Osteocyte (in vitro differentiated cells): ENCODE results near the gene SACS. TPM values are rescaled to one million over a fixed set of nuclear protein-coding genes. Genes with fewer than 3 reads are reported as not detected.

Experiments
- DNase-seq: peaks from one replicate; pipeline ENCODE4 v3.0.0; 2021; ENCODE audit warnings: mixed read lengths; ENCODE audit not compliant: unreplicated experiment; ENCODE audit errors: extremely low spot score
- H3K27ac Mint-ChIP-seq: one replicate; pipeline ENCODE4 v1.8.0; 2021; ENCODE audit warnings: mild to moderate bottlenecking, mixed read lengths; ENCODE audit not compliant: unreplicated experiment
- H3K27me3 Mint-ChIP-seq: one replicate; pipeline ENCODE4 v1.8.0; 2021; ENCODE audit warnings: mixed read lengths; ENCODE audit not compliant: unreplicated experiment
- H3K36me3 Mint-ChIP-seq: one replicate; pipeline ENCODE4 v1.8.0; 2021; ENCODE audit warnings: mixed read lengths; ENCODE audit not compliant: unreplicated experiment
- H3K4me1 Mint-ChIP-seq: one replicate; pipeline ENCODE4 v1.8.0; 2021; ENCODE audit warnings: mixed read lengths; ENCODE audit not compliant: unreplicated experiment
- H3K4me3 Mint-ChIP-seq: one replicate; pipeline ENCODE4 v1.8.0; 2021; ENCODE audit warnings: mild to moderate bottlenecking, moderate library complexity, mixed read lengths; ENCODE audit not compliant: unreplicated experiment
- H3K9me3 Mint-ChIP-seq: one replicate; pipeline ENCODE4 v1.8.0; 2021; ENCODE audit warnings: mixed read lengths; ENCODE audit not compliant: unreplicated experiment
- CTCF ChIP-seq: fragments of 200-600 bp; sonication (generic); IDR thresholded peaks from 2 replicates; pipeline ENCODE4 v1.5.0; 2021; ENCODE audit warnings: antibody characterized with exemption, mild to moderate bottlenecking, moderate library complexity
- long read RNA-seq: library from polyadenylated mRNA; unstranded; transcript quantifications from one replicate; pipeline ENCODE4 v2.0.0, GENCODE V29; 2021
- total RNA-seq: library from RNA; stranded (reverse); gene quantifications from 2 replicates; pipeline ENCODE4 v1.2.1, GENCODE V29; 2021

The SACS gene
- total RNA-seq = 32.1 and 33.6 TPM in 2 replicates
- long read RNA-seq, full-length matches to known transcripts = 9 of 49 reads
- long read RNA-seq, partial matches to known transcripts = 20 of 49 reads
- long read RNA-seq, other reads (novel, unspliced or antisense) = 20 of 49 reads

GRCh38 chr13:23433171-23434153 lies at the start of gene SACS:
Gene SACS (minus strand): TSS chr13:23433702. CDS start chr13:23411239, 22,463 bp downstream.
- peaks cover 24% of the 10 kb centered on the region for H3K4me1 Mint-ChIP-seq
- no peaks in the 10 kb centered on the region for H3K27me3 Mint-ChIP-seq
- H3K27ac Mint-ChIP-seq = peak within 1 kb of the TSS; percentile 84
- peak; percentile 83 for DNase-seq
- H3K36me3 Mint-ChIP-seq = no peaks in the 10 kb centered on the region
- no peaks in the 10 kb centered on the region for H3K9me3 Mint-ChIP-seq
- peak within 1 kb of the TSS; percentile 93 for H3K4me3 Mint-ChIP-seq
- TF ChIP-seq CTCF = no peak

GRCh38 chr13:23480324-23480723 lies 46.8 kb upstream of the SACS start:
- Mint-ChIP-seq H3K36me3 (no peaks in the 10 kb centered on the region), H3K27ac (no peak overlapping the region), H3K9me3 (peaks cover 21% of the 10 kb centered on the region), H3K27me3 (no peaks in the 10 kb centered on the region), H3K4me1 (no peaks in the 10 kb centered on the region), H3K4me3 (no peak overlapping the region)
- no peak for TF ChIP-seq CTCF
- no peak for DNase-seq

GRCh38 chr13:23477101-23477500 lies 43.6 kb upstream of the SACS start:
- Mint-ChIP-seq H3K27ac (no peak overlapping the region), H3K4me3 (no peak overlapping the region), H3K27me3 (no peaks in the 10 kb centered on the region), H3K9me3 (peaks cover 21% of the 10 kb centered on the region), H3K36me3 (no peaks in the 10 kb centered on the region), H3K4me1 (no peaks in the 10 kb centered on the region)
- TF ChIP-seq CTCF = no peak
- DNase-seq = no peak

- Mint-ChIP-seq H3K27ac (no peak overlapping the region), H3K36me3 (no peaks in the 10 kb centered on the region), H3K27me3 (peaks cover 10% of the 10 kb centered on the region), H3K4me3 (no peak overlapping the region), H3K9me3 (no peaks in the 10 kb centered on the region), H3K4me1 (peaks cover 11% of the 10 kb centered on the region)
- no peak for DNase-seq
- no peak for TF ChIP-seq CTCF
These were observed 39.7 kb upstream of the SACS start for GRCh38 chr13:23473221-23473620.

- peaks cover 15% of the 10 kb centered on the region for H3K4me1 Mint-ChIP-seq
- no peak for TF ChIP-seq CTCF
- H3K4me3 Mint-ChIP-seq = no peak overlapping the region
- H3K36me3 Mint-ChIP-seq = no peaks in the 10 kb centered on the region
- H3K27me3 Mint-ChIP-seq = peaks cover 10% of the 10 kb centered on the region
- DNase-seq = no peak
- no peaks in the 10 kb centered on the region for H3K9me3 Mint-ChIP-seq
- no peak overlapping the region for H3K27ac Mint-ChIP-seq
These were observed 38.7 kb upstream of the SACS start for GRCh38 chr13:23472189-23472588.
